HepG2 (cell line): ENCODE results near the gene SALL4. TPM values are rescaled to one million over a fixed set of nuclear protein-coding genes. Genes with fewer than 3 reads are reported as not detected.

ENCODE experiments used
- ATF3 ChIP-seq: sonication (generic); formaldehyde crosslinking; IDR thresholded peaks from 2 replicates; pipeline ENCODE4 v1.4.0; 2020; ENCODE audit warnings: missing genetic modification reagents
- ATM ChIP-seq: fragments of 450-650 bp; IDR thresholded peaks from 2 replicates; pipeline ENCODE4 v1.7.1; 2017; ENCODE audit warnings: mild to moderate bottlenecking, borderline replicate concordance
- BATF2 ChIP-seq: sonication (generic); formaldehyde crosslinking; IDR thresholded peaks from 2 replicates; pipeline ENCODE4 v1.8.0; 2022; ENCODE audit warnings: mild to moderate bottlenecking, missing genetic modification reagents, moderate library complexity
- DRAP1 ChIP-seq: IDR thresholded peaks from 2 replicates; pipeline ENCODE4 v1.6.1; 2016; ENCODE audit warnings: missing genetic modification reagents, missing compliant biosample characterization
- EED ChIP-seq: sonication (generic); formaldehyde crosslinking; IDR thresholded peaks from 2 replicates; pipeline ENCODE4 v1.5.0; 2020; ENCODE audit warnings: mild to moderate bottlenecking, missing genetic modification reagents
- ELF1 ChIP-seq: sonication (generic); formaldehyde crosslinking; IDR thresholded peaks from 2 replicates; pipeline ENCODE4 v1.4.0; 2020; ENCODE audit warnings: missing genetic modification reagents
- ELK4 ChIP-seq: sonication (generic); formaldehyde crosslinking; IDR thresholded peaks from 2 replicates; pipeline ENCODE4 v1.9.0; 2021; ENCODE audit warnings: missing genetic modification reagents, borderline replicate concordance
- KLF11 ChIP-seq: IDR thresholded peaks from 2 replicates; pipeline ENCODE4 v1.6.1; 2016; ENCODE audit warnings: missing compliant biosample characterization
- MAZ ChIP-seq, 2 experiments: sonication (generic) in 1 of 2; formaldehyde crosslinking in 1 of 2; IDR thresholded peaks; 2 replicates each; pipeline versions ENCODE4 v1.5.0 to v1.6.1; 2012 to 2020; ENCODE audit warnings: low read depth in 2 of 2, mild to moderate bottlenecking in 2 of 2, borderline replicate concordance in 1 of 2, improper control_type of control experiment in 1 of 2, low read length in 1 of 2, missing genetic modification reagents in 1 of 2, moderate library complexity in 1 of 2
- MBNL3 ChIP-seq: fragments of 250-450 bp; sonication (Bioruptor Pico); conservative IDR thresholded peaks from 2 replicates; pipeline ENCODE4 v1.8.0; 2022; ENCODE audit warnings: mild to moderate bottlenecking, inconsistent platforms
- POGK ChIP-seq: sonication (generic); formaldehyde crosslinking; conservative IDR thresholded peaks from 2 replicates; pipeline ENCODE4 v1.8.0; 2022; ENCODE audit warnings: mild to moderate bottlenecking, moderate library complexity, missing genetic modification reagents
- REL ChIP-seq: sonication (generic); formaldehyde crosslinking; conservative IDR thresholded peaks from 2 replicates; pipeline ENCODE4 v1.8.0; 2022; ENCODE audit warnings: mild to moderate bottlenecking, missing genetic modification reagents, moderate library complexity
- TBX2 ChIP-seq: sonication (generic); formaldehyde crosslinking; IDR thresholded peaks from 2 replicates; pipeline ENCODE4 v1.5.0; 2020; ENCODE audit warnings: missing genetic modification reagents, mild to moderate bottlenecking, borderline replicate concordance
- ZFP1 ChIP-seq: IDR thresholded peaks from 2 replicates; pipeline ENCODE4 v1.6.1; 2016
- ZFP36 ChIP-seq: fragments of 150-350 bp; IDR thresholded peaks from 2 replicates; pipeline ENCODE4 v1.6.1; 2018; ENCODE audit warnings: borderline replicate concordance, low read length, low read depth; ENCODE audit not compliant: partially characterized antibody
- ZNF367 ChIP-seq: sonication (generic); formaldehyde crosslinking; IDR thresholded peaks from 2 replicates; pipeline ENCODE4 v1.4.0; 2020; ENCODE audit warnings: missing genetic modification reagents, borderline replicate concordance
- ZNF543 ChIP-seq: sonication (generic); formaldehyde crosslinking; IDR thresholded peaks from 2 replicates; pipeline ENCODE4 v1.4.0; 2020; ENCODE audit warnings: mild to moderate bottlenecking, missing genetic modification reagents
- ZNF616 ChIP-seq: sonication (generic); formaldehyde crosslinking; IDR thresholded peaks from 2 replicates; pipeline ENCODE4 v1.5.0; 2020; ENCODE audit warnings: low read depth, mild to moderate bottlenecking, missing genetic modification reagents
- ZNF687 ChIP-seq: sonication (generic); formaldehyde crosslinking; IDR thresholded peaks from 2 replicates; pipeline ENCODE4 v1.5.1; 2020; ENCODE audit warnings: mild to moderate bottlenecking, missing genetic modification reagents, moderate library complexity
- ZZZ3 ChIP-seq: sonication (generic); formaldehyde crosslinking; IDR thresholded peaks from 2 replicates; pipeline ENCODE4 v1.4.0; 2020; ENCODE audit warnings: missing genetic modification reagents, mild to moderate bottlenecking, borderline replicate concordance
- polyA plus RNA-seq, 8 experiments: library from polyadenylated mRNA; depleted of rRNA in 3 of 8; stranded (reverse) in 7 of 8; unstranded in 1 of 8; fragments of >200 nt; fragmentation: Illumina TruSeq in 4 of 8; extraction: Trizol in 4 of 8; gene quantifications; 2 replicates each; pipeline versions ENCODE4 v1.2.1 to v1.2.3, GENCODE V29; 2011 to 2016; ENCODE audit warnings: low read depth in 4 of 8, missing spikeins in 1 of 8, mixed read lengths in 1 of 8; ENCODE audit not compliant: insufficient read depth in 1 of 8
- total RNA-seq, 5 experiments: library from RNA; depleted of rRNA; stranded (reverse); fragments of >200 nt; fragmentation: Illumina TruSeq; extraction: Trizol; gene quantifications; 2 replicates each; pipeline ENCODE4 v1.2.3, GENCODE V29; 2016; ENCODE audit warnings: low read depth in 1 of 5

SALL4 gene
- total and polyA plus RNA-seq, 2 of the 13 experiments (the other 11 are each of a cell fraction or from before 2014, with no cell fraction given): 0.33 to 1.8 TPM

GRCh38 chr20:51735728-51736600 is 66.4 kb downstream of the SALL4 start (continued):
- no peak for TF ChIP-seq MAZ (IDR thresholded peaks at IDR 0.05; ENCODE audit: borderline replicate concordance, low read depth, low read length)
- 0 out of 2 replicates have a peak, but pooled peaks have one; percentile 35 for TF ChIP-seq MAZ (CRISPR knock-in tag; IDR thresholded peaks at IDR 0.05; ENCODE audit: low read depth)
- TF ChIP-seq POGK (CRISPR knock-in tag): no peak
- no peak for TF ChIP-seq ZNF367 (CRISPR knock-in tag)
- peak; percentile 67; the same call in 1 of the 2 replicates for TF ChIP-seq TBX2 (CRISPR knock-in tag)
- no peak for TF ChIP-seq ATF3
- no peak for TF ChIP-seq ZNF543
- TF ChIP-seq REL (CRISPR knock-in tag): no peak
- peak; percentile 50 for TF ChIP-seq ELF1 (CRISPR knock-in tag)
- TF ChIP-seq ZNF687 (CRISPR knock-in tag): peak; percentile 71
- no peak for TF ChIP-seq ZNF616 (CRISPR knock-in tag)
- TF ChIP-seq KLF11 (CRISPR knock-in tag): no peak
- 0 out of 2 replicates have a peak, but pooled peaks have one; percentile 45 for TF ChIP-seq EED (CRISPR knock-in tag)
- TF ChIP-seq ATM: no peak
- no peak for TF ChIP-seq ZFP36
- TF ChIP-seq ZFP1 (CRISPR knock-in tag): peak; percentile 98
- TF ChIP-seq BATF2 (CRISPR knock-in tag): no peak
- TF ChIP-seq DRAP1 (CRISPR knock-in tag): peak; percentile 66; the same call in 1 of the 2 replicates
- no peak for TF ChIP-seq ZZZ3 (CRISPR knock-in tag)
- no peak for TF ChIP-seq ELK4
- no peak for TF ChIP-seq MBNL3 (CRISPR knock-in tag)
